ENCODE measurements around the gene NEO1. TPM values are rescaled to one million over a fixed set of nuclear protein-coding genes. Genes with fewer than 3 reads are reported as not detected.

NEO1 gene
- 90.4 TPM for polyA plus RNA-seq (2013, experiment 1 of 2)
- 85.2 TPM for polyA plus RNA-seq (2013, experiment 2 of 2)

- Histone ChIP-seq H2AFZ (ENCODE audit: low read depth, low read length) (peak within 1 kb of the TSS; percentile 95), H2BK5ac (ENCODE audit: low read depth, low read length, poor library complexity, severe bottlenecking) (peak within 1 kb of the TSS; percentile 96), H3K14ac (ENCODE audit: low read length in 2 of 2) (peak within 1 kb of the TSS; percentile 59 to 100), H3K36me3 (ENCODE audit: control insufficient read depth in 1 of 2, insufficient read depth in 2 of 2, low read depth in 1 of 2, low read length in 2 of 2) (no peaks in the 10 kb centered on the region), H3K18ac (ENCODE audit: low read depth in 1 of 2, low read length in 2 of 2) (peak within 1 kb of the TSS; percentile 96), H3K23ac (ENCODE audit: low read length in 2 of 2) (peak within 1 kb of the TSS in 1 of 2 experiments; percentile 94), H3K4ac (ENCODE audit: low read depth in 1 of 2, low read length in 2 of 2) (peak within 1 kb of the TSS; percentile 98 to 99), H4K8ac (ENCODE audit: low read length) (peak within 1 kb of the TSS; percentile 96), H3K9me3 (ENCODE audit: control insufficient read depth, low read length) (no peaks in the 10 kb centered on the region), H3K4me1 (ENCODE audit: control insufficient read depth, insufficient read depth, low read depth, low read length) (no peaks in the 10 kb centered on the region), H3K27me3 (ENCODE audit: control insufficient read depth in 1 of 2, insufficient read depth in 1 of 2, low read length in 2 of 2) (peaks cover 0 to 5% of the 10 kb centered on the region in 2 experiments), H2BK120ac (ENCODE audit: low read depth, low read length) (peak within 1 kb of the TSS; percentile 89), H2BK12ac (ENCODE audit: low read length in 2 of 2) (peak within 1 kb of the TSS; percentile 2 to 96), H2AK5ac (ENCODE audit: low read length, severe bottlenecking) (no peak within 1 kb of the TSS), H3K27ac (ENCODE audit: low read length, poor library complexity, severe bottlenecking) (peak within 1 kb of the TSS; percentile 90), H2BK15ac (ENCODE audit: low read depth, poor library complexity, severe bottlenecking) (peak within 1 kb of the TSS; percentile 93), H3K79me1 (replicated peaks; ENCODE audit: low read length, poor library complexity, severe bottlenecking) (peaks cover 2% of the 10 kb centered on the region), H4K91ac (ENCODE audit: low read length) (peak within 1 kb of the TSS; percentile 95), H3K9ac (ENCODE audit: low read length) (peak within 1 kb of the TSS; percentile 84), H3K4me2 (ENCODE audit: low read length, poor library complexity, severe bottlenecking) (peak within 1 kb of the TSS; percentile 80), H3K4me3 (ENCODE audit: insufficient read depth in 1 of 2, low read depth in 1 of 2, low read length in 2 of 2) (peak within 1 kb of the TSS; percentile 93)
- peak; percentile 89 for DNase-seq
- WGBS = 2% methylated on average over 26 of the region's 108 CpGs
These were observed at the start of gene NEO1 for GRCh38 chr15:73051807-73052652. TSS of gene NEO1 (plus strand) at chr15:73052463. CDS start at chr15:73052676, 213 bp downstream.

GRCh38 chr15:73004462-73004861, 47.8 kb upstream of the NEO1 start:
- peaks cover 8% of the 10 kb centered on the region for H3K4me1 ChIP-seq (ENCODE audit: control insufficient read depth, insufficient read depth, low read depth, low read length)
- H3K4me3 ChIP-seq (ENCODE audit: insufficient read depth in 1 of 2, low read depth in 1 of 2, low read length in 2 of 2) = no peak overlapping the region
- H3K4ac ChIP-seq (ENCODE audit: low read depth in 1 of 2, low read length in 2 of 2) = no peak overlapping the region
- H2AFZ ChIP-seq (ENCODE audit: low read depth, low read length) = no peak overlapping the region
- no peak overlapping the region for H4K8ac ChIP-seq (ENCODE audit: low read length)
- H3K4me2 ChIP-seq (ENCODE audit: low read length, poor library complexity, severe bottlenecking) = no peak overlapping the region
- peaks cover 0 to 4% of the 10 kb centered on the region in 2 experiments for H3K27me3 ChIP-seq (ENCODE audit: control insufficient read depth in 1 of 2, insufficient read depth in 1 of 2, low read length in 2 of 2)
- no peaks in the 10 kb centered on the region for H3K79me1 ChIP-seq (replicated peaks; ENCODE audit: low read length, poor library complexity, severe bottlenecking)
- H2BK15ac ChIP-seq (ENCODE audit: low read depth, poor library complexity, severe bottlenecking) = no peak overlapping the region
- no peaks in the 10 kb centered on the region for H3K36me3 ChIP-seq (ENCODE audit: control insufficient read depth in 1 of 2, insufficient read depth in 2 of 2, low read depth in 1 of 2, low read length in 2 of 2)
- H3K14ac ChIP-seq (ENCODE audit: low read length in 2 of 2) = no peak overlapping the region
- WGBS = 93% methylated on average over 5 of the region's 5 CpGs
- no peak for DNase-seq
- no peak overlapping the region for H2BK120ac ChIP-seq (ENCODE audit: low read depth, low read length)
- H2BK12ac ChIP-seq (ENCODE audit: low read length in 2 of 2) = no peak overlapping the region
- peak overlapping the region; percentile 5 for H2AK5ac ChIP-seq (ENCODE audit: low read length, severe bottlenecking)
- no peak overlapping the region for H4K91ac ChIP-seq (ENCODE audit: low read length)
- H3K18ac ChIP-seq (ENCODE audit: low read depth in 1 of 2, low read length in 2 of 2) = no peak overlapping the region
- no peaks in the 10 kb centered on the region for H3K9me3 ChIP-seq (ENCODE audit: control insufficient read depth, low read length)
- H3K23ac ChIP-seq (ENCODE audit: low read length in 2 of 2) = no peak overlapping the region
- no peak overlapping the region for H3K27ac ChIP-seq (ENCODE audit: low read length, poor library complexity, severe bottlenecking)
- no peak overlapping the region for H3K9ac ChIP-seq (ENCODE audit: low read length)
- H2BK5ac ChIP-seq (ENCODE audit: low read depth, low read length, poor library complexity, severe bottlenecking) = no peak overlapping the region

- no peak overlapping the region for H2AFZ ChIP-seq (ENCODE audit: low read depth, low read length)
- H4K8ac ChIP-seq (ENCODE audit: low read length) = no peak overlapping the region
- no peak overlapping the region for H3K23ac ChIP-seq (ENCODE audit: low read length in 2 of 2)
- H3K4me3 ChIP-seq (ENCODE audit: insufficient read depth in 1 of 2, low read depth in 1 of 2, low read length in 2 of 2) = no peak overlapping the region
- no peak overlapping the region for H3K9ac ChIP-seq (ENCODE audit: low read length)
- no peak overlapping the region for H3K14ac ChIP-seq (ENCODE audit: low read length in 2 of 2)
- H2BK15ac ChIP-seq (ENCODE audit: low read depth, poor library complexity, severe bottlenecking) = no peak overlapping the region
- no peak for DNase-seq
- peaks cover 10% of the 10 kb centered on the region for H3K4me1 ChIP-seq (ENCODE audit: control insufficient read depth, insufficient read depth, low read depth, low read length)
- H2BK120ac ChIP-seq (ENCODE audit: low read depth, low read length) = no peak overlapping the region
- 91% methylated on average over 2 of the region's 2 CpGs for WGBS
- no peak overlapping the region for H3K27ac ChIP-seq (ENCODE audit: low read length, poor library complexity, severe bottlenecking)
- H2AK5ac ChIP-seq (ENCODE audit: low read length, severe bottlenecking) = peak overlapping the region; percentile 47
- peaks cover 0 to 4% of the 10 kb centered on the region in 2 experiments for H3K27me3 ChIP-seq (ENCODE audit: control insufficient read depth in 1 of 2, insufficient read depth in 1 of 2, low read length in 2 of 2)
- H3K9me3 ChIP-seq (ENCODE audit: control insufficient read depth, low read length) = no peaks in the 10 kb centered on the region
- H3K79me1 ChIP-seq (replicated peaks; ENCODE audit: low read length, poor library complexity, severe bottlenecking) = no peaks in the 10 kb centered on the region
- no peaks in the 10 kb centered on the region for H3K36me3 ChIP-seq (ENCODE audit: control insufficient read depth in 1 of 2, insufficient read depth in 2 of 2, low read depth in 1 of 2, low read length in 2 of 2)
- no peak overlapping the region for H2BK12ac ChIP-seq (ENCODE audit: low read length in 2 of 2)
- H3K4ac ChIP-seq (ENCODE audit: low read depth in 1 of 2, low read length in 2 of 2) = no peak overlapping the region
- H4K91ac ChIP-seq (ENCODE audit: low read length) = no peak overlapping the region
- H3K18ac ChIP-seq (ENCODE audit: low read depth in 1 of 2, low read length in 2 of 2) = no peak overlapping the region
- no peak overlapping the region for H3K4me2 ChIP-seq (ENCODE audit: low read length, poor library complexity, severe bottlenecking)
- no peak overlapping the region for H2BK5ac ChIP-seq (ENCODE audit: low read depth, low read length, poor library complexity, severe bottlenecking)
These were observed 47.2 kb upstream of the NEO1 start for GRCh38 chr15:73005032-73005431.

- Histone ChIP-seq H3K4me1 (ENCODE audit: control insufficient read depth, insufficient read depth, low read depth, low read length) (peaks cover 10% of the 10 kb centered on the region), H3K9ac (ENCODE audit: low read length) (no peak overlapping the region), H3K4me3 (ENCODE audit: insufficient read depth in 1 of 2, low read depth in 1 of 2, low read length in 2 of 2) (no peak overlapping the region), H3K9me3 (ENCODE audit: control insufficient read depth, low read length) (no peaks in the 10 kb centered on the region), H4K8ac (ENCODE audit: low read length) (no peak overlapping the region), H4K91ac (ENCODE audit: low read length) (no peak overlapping the region), H3K27me3 (ENCODE audit: control insufficient read depth in 1 of 2, insufficient read depth in 1 of 2, low read length in 2 of 2) (peaks cover 0 to 4% of the 10 kb centered on the region in 2 experiments), H3K23ac (ENCODE audit: low read length in 2 of 2) (no peak overlapping the region), H3K27ac (ENCODE audit: low read length, poor library complexity, severe bottlenecking) (no peak overlapping the region), H3K79me1 (replicated peaks; ENCODE audit: low read length, poor library complexity, severe bottlenecking) (no peaks in the 10 kb centered on the region), H2AFZ (ENCODE audit: low read depth, low read length) (no peak overlapping the region), H3K36me3 (ENCODE audit: control insufficient read depth in 1 of 2, insufficient read depth in 2 of 2, low read depth in 1 of 2, low read length in 2 of 2) (no peaks in the 10 kb centered on the region), H2BK12ac (ENCODE audit: low read length in 2 of 2) (no peak overlapping the region), H3K4me2 (ENCODE audit: low read length, poor library complexity, severe bottlenecking) (no peak overlapping the region), H2BK15ac (ENCODE audit: low read depth, poor library complexity, severe bottlenecking) (no peak overlapping the region), H3K4ac (ENCODE audit: low read depth in 1 of 2, low read length in 2 of 2) (no peak overlapping the region), H2BK5ac (ENCODE audit: low read depth, low read length, poor library complexity, severe bottlenecking) (no peak overlapping the region), H3K14ac (ENCODE audit: low read length in 2 of 2) (no peak overlapping the region), H3K18ac (ENCODE audit: low read depth in 1 of 2, low read length in 2 of 2) (no peak overlapping the region), H2BK120ac (ENCODE audit: low read depth, low read length) (no peak overlapping the region), H2AK5ac (ENCODE audit: low read length, severe bottlenecking) (peak overlapping the region; percentile 47)
- 91% methylated on average over 2 of the region's 2 CpGs for WGBS
- DNase-seq = no peak
These were observed 46.8 kb upstream of the NEO1 start for GRCh38 chr15:73005446-73005845.
